ENCODE data around the gene NOTCH1.

DNA sequence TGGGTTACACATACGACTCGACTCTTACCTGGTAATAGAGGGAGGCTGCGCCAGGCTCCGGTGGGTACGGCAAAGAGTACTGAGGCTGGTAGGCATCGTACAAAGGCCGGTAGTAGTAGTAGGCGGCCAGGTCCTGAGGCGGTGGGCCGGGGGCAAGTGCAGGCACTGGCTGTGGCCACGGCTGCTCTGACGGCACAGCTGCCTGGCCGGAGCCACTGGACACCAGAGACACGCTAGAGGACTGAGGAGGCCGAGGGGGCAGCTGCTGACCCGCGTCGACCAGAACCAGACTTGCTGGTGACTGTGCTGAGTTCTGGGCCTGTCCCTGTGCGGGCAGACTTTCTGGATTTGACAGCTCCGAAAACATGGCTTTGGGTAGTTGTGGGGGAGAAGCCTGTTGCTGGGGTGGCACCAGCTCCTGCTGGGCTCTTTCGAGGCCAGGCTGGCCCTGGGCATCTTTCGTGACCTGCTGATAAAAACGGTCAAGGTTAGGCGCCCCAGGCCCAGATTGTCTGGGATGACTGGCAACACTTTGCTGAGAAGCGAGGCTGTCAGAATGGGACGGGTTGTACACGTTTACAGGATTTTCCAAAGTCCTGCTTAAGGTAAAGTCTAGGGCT is 71.7 kb downstream of the NOTCH1 start:
- no peak for TF ChIP-seq POLR2A (IDR thresholded peaks at IDR 0.05)
- TF ChIP-seq, protein P1, sequence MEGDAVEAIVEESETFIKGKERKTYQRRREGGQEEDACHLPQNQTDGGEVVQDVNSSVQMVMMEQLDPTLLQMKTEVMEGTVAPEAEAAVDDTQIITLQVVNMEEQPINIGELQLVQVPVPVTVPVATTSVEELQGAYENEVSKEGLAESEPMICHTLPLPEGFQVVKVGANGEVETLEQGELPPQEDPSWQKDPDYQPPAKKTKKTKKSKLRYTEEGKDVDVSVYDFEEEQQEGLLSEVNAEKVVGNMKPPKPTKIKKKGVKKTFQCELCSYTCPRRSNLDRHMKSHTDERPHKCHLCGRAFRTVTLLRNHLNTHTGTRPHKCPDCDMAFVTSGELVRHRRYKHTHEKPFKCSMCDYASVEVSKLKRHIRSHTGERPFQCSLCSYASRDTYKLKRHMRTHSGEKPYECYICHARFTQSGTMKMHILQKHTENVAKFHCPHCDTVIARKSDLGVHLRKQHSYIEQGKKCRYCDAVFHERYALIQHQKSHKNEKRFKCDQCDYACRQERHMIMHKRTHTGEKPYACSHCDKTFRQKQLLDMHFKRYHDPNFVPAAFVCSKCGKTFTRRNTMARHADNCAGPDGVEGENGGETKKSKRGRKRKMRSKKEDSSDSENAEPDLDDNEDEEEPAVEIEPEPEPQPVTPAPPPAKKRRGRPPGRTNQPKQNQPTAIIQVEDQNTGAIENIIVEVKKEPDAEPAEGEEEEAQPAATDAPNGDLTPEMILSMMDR (IDR thresholded peaks at IDR 0.05): no peak

Data from Peyer's patch (tissue), 4 donors.